ENCODE measurements around the gene RGL3. TPM values are rescaled to one million over a fixed set of nuclear protein-coding genes. Genes with fewer than 3 reads are reported as not detected.

Gene RGL3
- total and polyA plus RNA-seq, 10 of the 15 experiments (the other 5 are each of a cell fraction or from before 2014, with no cell fraction given): not detected

DNA sequence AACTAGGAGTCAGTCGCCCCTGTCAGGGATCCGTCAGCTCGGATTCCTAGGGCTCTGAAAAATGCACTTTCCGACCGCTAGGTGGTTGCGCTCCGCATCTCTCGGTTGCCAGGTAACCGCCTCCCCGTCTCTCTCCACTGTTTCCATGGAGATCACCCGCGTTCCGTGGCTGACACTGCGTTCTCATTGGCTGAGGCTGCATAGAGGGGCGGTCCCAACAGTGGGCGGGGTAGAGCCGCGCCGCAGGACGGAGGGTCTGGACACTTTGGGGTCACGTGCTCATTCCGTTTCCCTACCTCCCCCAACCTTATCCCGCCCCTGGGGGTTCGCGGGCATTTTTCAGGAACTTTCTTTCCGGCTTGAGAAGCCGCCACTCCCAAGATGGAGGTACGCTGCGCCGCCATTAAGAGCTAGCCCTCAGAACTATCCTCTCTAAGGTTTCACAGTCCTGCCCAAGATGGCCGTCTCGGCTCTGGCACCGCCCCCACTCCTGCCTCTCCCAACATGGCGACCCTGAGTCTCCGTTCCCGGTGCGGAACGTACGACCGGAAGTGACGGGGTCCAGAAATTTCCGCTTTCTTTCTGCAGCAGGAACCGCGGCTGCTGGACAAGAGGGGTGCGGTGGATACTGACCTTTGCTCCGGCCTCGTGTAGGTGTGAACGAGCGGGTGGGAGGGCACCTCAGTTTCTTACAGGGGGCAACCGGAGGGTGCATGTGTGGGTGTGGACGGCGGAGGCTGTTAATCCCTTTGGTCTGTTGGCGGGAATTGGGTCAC, 16.1 kb upstream of the RGL3 start, which contains the start of the genes ODAD3 and PRKCSH (continued):
- TF ChIP-seq, protein P1, sequence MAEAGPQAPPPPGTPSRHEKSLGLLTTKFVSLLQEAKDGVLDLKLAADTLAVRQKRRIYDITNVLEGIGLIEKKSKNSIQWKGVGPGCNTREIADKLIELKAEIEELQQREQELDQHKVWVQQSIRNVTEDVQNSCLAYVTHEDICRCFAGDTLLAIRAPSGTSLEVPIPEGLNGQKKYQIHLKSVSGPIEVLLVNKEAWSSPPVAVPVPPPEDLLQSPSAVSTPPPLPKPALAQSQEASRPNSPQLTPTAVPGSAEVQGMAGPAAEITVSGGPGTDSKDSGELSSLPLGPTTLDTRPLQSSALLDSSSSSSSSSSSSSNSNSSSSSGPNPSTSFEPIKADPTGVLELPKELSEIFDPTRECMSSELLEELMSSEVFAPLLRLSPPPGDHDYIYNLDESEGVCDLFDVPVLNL (IDR thresholded peaks at IDR 0.05; ENCODE audit: low read depth, low read length): peak; percentile 81
- no peak for TF ChIP-seq NR2C2 (IDR thresholded peaks at IDR 0.05; ENCODE audit: borderline replicate concordance, control insufficient read depth, insufficient read length, low read depth)
- TF ChIP-seq RELA (IDR thresholded peaks at IDR 0.05; ENCODE audit: borderline replicate concordance, partially characterized antibody): peak; percentile 97
- 0 out of 2 replicates have a peak, but pooled peaks have one; percentile 27 for TF ChIP-seq TCF12 (IDR thresholded peaks at IDR 0.05; ENCODE audit: low read depth, low read length)
- no peak for TF ChIP-seq RBBP5 (conservative IDR thresholded peaks at IDR 0.05)
- no peak for TF ChIP-seq KAT2A (conservative IDR thresholded peaks at IDR 0.05; ENCODE audit: control insufficient read depth, low read depth, low read length)
- TF ChIP-seq JUNB (IDR thresholded peaks at IDR 0.05): no peak
- TF ChIP-seq FOXK2 (IDR thresholded peaks at IDR 0.05): no peak
- TF ChIP-seq WRNIP1 (IDR thresholded peaks at IDR 0.05; ENCODE audit: borderline replicate concordance, low read depth, low read length): no peak
- TF ChIP-seq STAT3 (IDR thresholded peaks at IDR 0.05; ENCODE audit: low read depth, low read length): no peak
- peak; percentile 89 for TF ChIP-seq TARDBP (IDR thresholded peaks at IDR 0.05; ENCODE audit: borderline replicate concordance)
- TF ChIP-seq ZNF217 (IDR thresholded peaks at IDR 0.05): no peak
- peak; percentile 100 for TF ChIP-seq YY1 (IDR thresholded peaks at IDR 0.05; ENCODE audit: low read depth, low read length)
- TF ChIP-seq, protein P2, sequence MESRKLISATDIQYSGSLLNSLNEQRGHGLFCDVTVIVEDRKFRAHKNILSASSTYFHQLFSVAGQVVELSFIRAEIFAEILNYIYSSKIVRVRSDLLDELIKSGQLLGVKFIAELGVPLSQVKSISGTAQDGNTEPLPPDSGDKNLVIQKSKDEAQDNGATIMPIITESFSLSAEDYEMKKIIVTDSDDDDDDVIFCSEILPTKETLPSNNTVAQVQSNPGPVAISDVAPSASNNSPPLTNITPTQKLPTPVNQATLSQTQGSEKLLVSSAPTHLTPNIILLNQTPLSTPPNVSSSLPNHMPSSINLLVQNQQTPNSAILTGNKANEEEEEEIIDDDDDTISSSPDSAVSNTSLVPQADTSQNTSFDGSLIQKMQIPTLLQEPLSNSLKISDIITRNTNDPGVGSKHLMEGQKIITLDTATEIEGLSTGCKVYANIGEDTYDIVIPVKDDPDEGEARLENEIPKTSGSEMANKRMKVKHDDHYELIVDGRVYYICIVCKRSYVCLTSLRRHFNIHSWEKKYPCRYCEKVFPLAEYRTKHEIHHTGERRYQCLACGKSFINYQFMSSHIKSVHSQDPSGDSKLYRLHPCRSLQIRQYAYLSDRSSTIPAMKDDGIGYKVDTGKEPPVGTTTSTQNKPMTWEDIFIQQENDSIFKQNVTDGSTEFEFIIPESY (IDR thresholded peaks at IDR 0.05): 0 out of 2 replicates have a peak, but pooled peaks have one; percentile 17
- peak; percentile 97 for TF ChIP-seq CREM (IDR thresholded peaks at IDR 0.05; ENCODE audit: low read depth)
- no peak for TF ChIP-seq HDAC2 (IDR thresholded peaks at IDR 0.05)
- TF ChIP-seq, protein P3, sequence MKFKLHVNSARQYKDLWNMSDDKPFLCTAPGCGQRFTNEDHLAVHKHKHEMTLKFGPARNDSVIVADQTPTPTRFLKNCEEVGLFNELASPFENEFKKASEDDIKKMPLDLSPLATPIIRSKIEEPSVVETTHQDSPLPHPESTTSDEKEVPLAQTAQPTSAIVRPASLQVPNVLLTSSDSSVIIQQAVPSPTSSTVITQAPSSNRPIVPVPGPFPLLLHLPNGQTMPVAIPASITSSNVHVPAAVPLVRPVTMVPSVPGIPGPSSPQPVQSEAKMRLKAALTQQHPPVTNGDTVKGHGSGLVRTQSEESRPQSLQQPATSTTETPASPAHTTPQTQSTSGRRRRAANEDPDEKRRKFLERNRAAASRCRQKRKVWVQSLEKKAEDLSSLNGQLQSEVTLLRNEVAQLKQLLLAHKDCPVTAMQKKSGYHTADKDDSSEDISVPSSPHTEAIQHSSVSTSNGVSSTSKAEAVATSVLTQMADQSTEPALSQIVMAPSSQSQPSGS (IDR thresholded peaks at IDR 0.05; ENCODE audit: low read length): no peak
- TF ChIP-seq GABPA (IDR thresholded peaks at IDR 0.05; ENCODE audit: low read depth): peak; percentile 98
- TF ChIP-seq PAX5 (IDR thresholded peaks at IDR 0.05; ENCODE audit: borderline replicate concordance, low read depth, low read length): 0 out of 2 replicates have a peak, but pooled peaks have one; percentile 14
- peak; percentile 87; the same call in 1 of the 2 replicates for TF ChIP-seq STAT1 (conservative IDR thresholded peaks at IDR 0.05)
- TF ChIP-seq NFIC (IDR thresholded peaks at IDR 0.05; ENCODE audit: low read depth, low read length): no peak
- TF ChIP-seq, protein P4, sequence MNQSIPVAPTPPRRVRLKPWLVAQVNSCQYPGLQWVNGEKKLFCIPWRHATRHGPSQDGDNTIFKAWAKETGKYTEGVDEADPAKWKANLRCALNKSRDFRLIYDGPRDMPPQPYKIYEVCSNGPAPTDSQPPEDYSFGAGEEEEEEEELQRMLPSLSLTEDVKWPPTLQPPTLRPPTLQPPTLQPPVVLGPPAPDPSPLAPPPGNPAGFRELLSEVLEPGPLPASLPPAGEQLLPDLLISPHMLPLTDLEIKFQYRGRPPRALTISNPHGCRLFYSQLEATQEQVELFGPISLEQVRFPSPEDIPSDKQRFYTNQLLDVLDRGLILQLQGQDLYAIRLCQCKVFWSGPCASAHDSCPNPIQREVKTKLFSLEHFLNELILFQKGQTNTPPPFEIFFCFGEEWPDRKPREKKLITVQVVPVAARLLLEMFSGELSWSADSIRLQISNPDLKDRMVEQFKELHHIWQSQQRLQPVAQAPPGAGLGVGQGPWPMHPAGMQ (IDR thresholded peaks at IDR 0.05; ENCODE audit: borderline replicate concordance): no peak
- TF ChIP-seq MYB (IDR thresholded peaks at IDR 0.05; ENCODE audit: borderline replicate concordance, low read depth, low read length): no peak
- TF ChIP-seq TAF1 (IDR thresholded peaks at IDR 0.05; ENCODE audit: borderline replicate concordance, low read depth, low read length): peak; percentile 87

Measured in GM12878 (cell line).